H1 (cell line): ENCODE measurements around the gene CDKL1. TPM values are rescaled to one million over a fixed set of nuclear protein-coding genes. Genes with fewer than 3 reads are reported as not detected.

ENCODE experiments used
- CTCF ChIA-PET: fragments of 300-600 bp; sonication (Branson Sonifier 250); formaldehyde crosslinking; loops from one replicate; lab custom pipeline; 2021; ENCODE audit not compliant: partially characterized antibody; lab: Charles Lee
- POLR2A ChIA-PET: fragments of 300-600 bp; sonication (Branson Sonifier 250); formaldehyde crosslinking; loops from one replicate; lab custom pipeline; 2021; ENCODE audit warnings: inconsistent platforms; ENCODE audit not compliant: partially characterized antibody; lab: Charles Lee
- DNase-seq, 2 experiments: peaks; one replicate each; pipeline versions ENCODE4 v3.0.0 to v3.0.0-alpha.2; 2010 to 2022; ENCODE audit warnings: low spot score in 2 of 2, low read depth in 1 of 2, mixed read lengths in 1 of 2
- FAIRE-seq: peaks from 2 replicates; lab custom pipeline; 2011; peaks lifted over from hg19 to GRCh38; lab: Jason Lieb, UNC
- H2AFZ ChIP-seq: 2 replicates; pipeline ENCODE4 v1.8.1; 2012; ENCODE audit warnings: low read length, inconsistent platforms
- H2AK5ac ChIP-seq: 2 replicates; pipeline ENCODE4 v1.6.1; 2013; ENCODE audit warnings: low read depth, low read length
- H2BK120ac ChIP-seq: replicated peaks from 2 replicates; pipeline ENCODE3; 2013; ENCODE audit warnings: low read depth, low read length, inconsistent platforms
- H2BK12ac ChIP-seq: 2 replicates; pipeline ENCODE4 v1.6.1; 2013; ENCODE audit warnings: low read depth, low read length
- H2BK15ac ChIP-seq: 2 replicates; pipeline ENCODE4 v1.6.1; 2013; ENCODE audit warnings: low read length
- H2BK20ac ChIP-seq: 2 replicates; pipeline ENCODE4 v1.6.1; 2013; ENCODE audit warnings: low read length
- H2BK5ac ChIP-seq: 2 replicates; pipeline ENCODE4 v1.6.1; 2013; ENCODE audit warnings: low read depth, low read length
- H3K14ac ChIP-seq: 2 replicates; pipeline ENCODE4 v1.6.1; 2013; ENCODE audit warnings: inconsistent platforms; ENCODE audit not compliant: insufficient read length
- H3K18ac ChIP-seq: 2 replicates; pipeline ENCODE4 v1.6.1; 2013; ENCODE audit warnings: low read length; ENCODE audit errors: extremely low read depth
- H3K23ac ChIP-seq: 2 replicates; pipeline ENCODE4 v1.6.1; 2013; ENCODE audit warnings: inconsistent platforms; ENCODE audit not compliant: insufficient read length
- H3K23me2 ChIP-seq: 2 replicates; pipeline ENCODE4 v1.6.1; 2013; ENCODE audit warnings: low read depth, low read length
- H3K27ac ChIP-seq: 2 replicates; pipeline ENCODE4 v1.6.1; 2011; ENCODE audit warnings: low read depth, low read length, inconsistent platforms
- H3K27me3 ChIP-seq, 4 experiments: replicated peaks in 1 of 4; 1 replicate in 1 of 4; 2 replicates in 3 of 4; pipeline versions ENCODE4 v1.6.1 to v1.8.1; 2011 to 2013; ENCODE audit warnings: low read length in 3 of 4, mild to moderate bottlenecking in 3 of 4, inconsistent platforms in 2 of 4, mixed read lengths in 2 of 4, moderate library complexity in 1 of 4; ENCODE audit not compliant: control insufficient read depth in 3 of 4, insufficient read depth in 3 of 4; ENCODE audit errors: extremely low read depth in 1 of 4
- H3K36me3 ChIP-seq, 4 experiments: 2 replicates each; pipeline versions ENCODE4 v1.6.1 to v1.8.1; 2011 to 2013; ENCODE audit warnings: mild to moderate bottlenecking in 4 of 4, low read length in 3 of 4, moderate library complexity in 2 of 4, control low read depth in 1 of 4, inconsistent platforms in 1 of 4; ENCODE audit not compliant: insufficient read depth in 4 of 4, control insufficient read depth in 2 of 4
- H3K4ac ChIP-seq: replicated peaks from 2 replicates; pipeline ENCODE3; 2013; ENCODE audit warnings: low read length, low read depth, mixed read lengths, inconsistent platforms; ENCODE audit not compliant: insufficient read length
- H3K4me1 ChIP-seq, 4 experiments: replicated peaks in 1 of 4; 1 replicate in 1 of 4; 2 replicates in 3 of 4; pipeline versions ENCODE4 v1.6.1 to v1.8.1; 2011 to 2013; ENCODE audit warnings: low read length in 3 of 4, inconsistent platforms in 2 of 4, mixed read lengths in 1 of 4; ENCODE audit not compliant: insufficient read depth in 4 of 4, control insufficient read depth in 3 of 4
- H3K4me2 ChIP-seq, 2 experiments: 2 replicates each; pipeline versions ENCODE4 v1.6.1 to v1.8.1; 2011 to 2013; ENCODE audit warnings: low read depth in 2 of 2, low read length in 2 of 2, control low read depth in 1 of 2, inconsistent platforms in 1 of 2, mild to moderate bottlenecking in 1 of 2; ENCODE audit not compliant: insufficient read depth in 1 of 2
- H3K4me3 ChIP-seq, 4 experiments: fragments of 200-600, 300-600 bp in 1 of 4; sonication (generic), shearing (Covaris generic), sonication (Bioruptor Twin) in 1 of 4; 2 replicates each; pipeline versions ENCODE4 v1.5.1 to v1.8.1; 2011 to 2016; ENCODE audit warnings: low read length in 4 of 4, low read depth in 3 of 4, control low read depth in 2 of 4, inconsistent platforms in 2 of 4, mild to moderate bottlenecking in 2 of 4, mixed read lengths in 1 of 4, moderate library complexity in 1 of 4; ENCODE audit not compliant: insufficient read depth in 2 of 4; ENCODE audit errors: extremely low read depth in 1 of 4
- H3K56ac ChIP-seq: replicated peaks from 2 replicates; pipeline ENCODE3; 2013; ENCODE audit warnings: low read depth, mild to moderate bottlenecking, mixed read lengths, low read length, inconsistent platforms; ENCODE audit not compliant: insufficient read length
- H3K79me1 ChIP-seq: 2 replicates; pipeline ENCODE4 v1.6.1; 2013; ENCODE audit warnings: low read depth, low read length, control low read depth
- H3K79me2 ChIP-seq, 2 experiments: 2 replicates each; pipeline versions ENCODE4 v1.6.1 to v1.8.1; 2012 to 2013; ENCODE audit warnings: low read length in 2 of 2, mild to moderate bottlenecking in 2 of 2, inconsistent platforms in 1 of 2; ENCODE audit not compliant: insufficient read depth in 2 of 2, control insufficient read depth in 1 of 2
- H3K9ac ChIP-seq, 4 experiments: replicated peaks in 1 of 4; 1 replicate in 1 of 4; 2 replicates in 3 of 4; pipeline versions ENCODE4 v1.6.1 to v1.8.1; 2011 to 2013; ENCODE audit warnings: low read depth in 3 of 4, low read length in 3 of 4, control low read depth in 2 of 4, mild to moderate bottlenecking in 2 of 4, moderate library complexity in 2 of 4, inconsistent platforms in 1 of 4; ENCODE audit errors: extremely low read depth in 1 of 4
- H3K9me3 ChIP-seq, 2 experiments: 2 replicates each; pipeline versions ENCODE4 v1.6.1 to v1.8.1; 2012 to 2013; ENCODE audit warnings: mild to moderate bottlenecking in 2 of 2, moderate library complexity in 2 of 2, control low read depth in 1 of 2, inconsistent platforms in 1 of 2, low read depth in 1 of 2, low read length in 1 of 2, mixed read lengths in 1 of 2; ENCODE audit not compliant: insufficient read depth in 2 of 2
- H4K20me1 ChIP-seq, 2 experiments: replicated peaks in 1 of 2; 2 replicates each; pipeline versions ENCODE3 to v1.8.1; 2011 to 2013; ENCODE audit warnings: inconsistent platforms in 2 of 2, low read length in 2 of 2, mild to moderate bottlenecking in 1 of 2; ENCODE audit not compliant: insufficient read depth in 2 of 2, control insufficient read depth in 1 of 2
- H4K5ac ChIP-seq: 2 replicates; pipeline ENCODE4 v1.6.1; 2013; ENCODE audit warnings: low read length, low read depth, mixed read lengths, inconsistent platforms; ENCODE audit not compliant: insufficient read length
- H4K8ac ChIP-seq: 2 replicates; pipeline ENCODE4 v1.8.0; 2013; ENCODE audit warnings: mild to moderate bottlenecking, moderate library complexity, low read length, inconsistent platforms; ENCODE audit not compliant: insufficient read depth; ENCODE audit errors: extremely low read depth
- H4K91ac ChIP-seq: replicated peaks from 2 replicates; pipeline ENCODE3; 2013; ENCODE audit warnings: low read length, mixed read lengths, inconsistent platforms; ENCODE audit not compliant: insufficient read length
- ASH2L ChIP-seq: fragments of 200-600, 300-600 bp; sonication (generic); IDR thresholded peaks from one replicate; pipeline ENCODE4 v1.7.1; 2017; ENCODE audit warnings: low read length
- CHD1 ChIP-seq: IDR thresholded peaks from 2 replicates; pipeline ENCODE4 v1.6.1; 2012; ENCODE audit warnings: low read depth, low read length, improper control_type of control experiment
- CHD2 ChIP-seq: IDR thresholded peaks from 2 replicates; pipeline ENCODE4 v1.6.1; 2012; ENCODE audit warnings: low read length, improper control_type of control experiment
- CREB1 ChIP-seq: IDR thresholded peaks from 2 replicates; pipeline ENCODE4 v1.6.1; 2012; ENCODE audit warnings: inconsistent platforms
- GTF2F1 ChIP-seq: IDR thresholded peaks from 2 replicates; pipeline ENCODE4 v1.6.1; 2012; ENCODE audit warnings: low read depth, low read length, improper control_type of control experiment, borderline replicate concordance
- JUN ChIP-seq: IDR thresholded peaks from 2 replicates; pipeline ENCODE4 v1.6.1; 2011; ENCODE audit warnings: low read depth, mild to moderate bottlenecking, improper control_type of control experiment, low read length
- JUND ChIP-seq: IDR thresholded peaks from 2 replicates; pipeline ENCODE4 v1.6.1; 2011; ENCODE audit warnings: mild to moderate bottlenecking, improper control_type of control experiment, low read length
- KDM1A ChIP-seq: fragments of 200-600, 300-600 bp; sonication (generic); IDR thresholded peaks from 2 replicates; pipeline ENCODE4 v1.7.1; 2016; ENCODE audit warnings: mild to moderate bottlenecking, low read length, borderline replicate concordance
- KDM4A ChIP-seq: IDR thresholded peaks from one replicate; pipeline ENCODE4 v1.7.1; 2012; ENCODE audit warnings: low read depth, mild to moderate bottlenecking, moderate library complexity, low read length, inconsistent platforms; ENCODE audit not compliant: severe bottlenecking
- NANOG ChIP-seq: IDR thresholded peaks from 2 replicates; pipeline ENCODE4 v1.6.1; 2011; ENCODE audit warnings: low read length, low read depth, mild to moderate bottlenecking, inconsistent platforms; ENCODE audit not compliant: insufficient read depth, poor library complexity, severe bottlenecking
- NRF1 ChIP-seq: IDR thresholded peaks from 2 replicates; pipeline ENCODE4 v1.6.1; 2011; ENCODE audit warnings: mild to moderate bottlenecking, low read depth, low read length, improper control_type of control experiment
- PHF8 ChIP-seq: fragments of 200-600 bp; sonication (generic); conservative IDR thresholded peaks from 2 replicates; pipeline ENCODE4 v1.7.1; 2012; ENCODE audit warnings: low read depth, mild to moderate bottlenecking, inconsistent platforms, low read length, moderate library complexity
- RBBP5 ChIP-seq: IDR thresholded peaks from 2 replicates; pipeline ENCODE4 v1.7.1; 2012; ENCODE audit warnings: low read depth, mild to moderate bottlenecking, inconsistent platforms, low read length, moderate library complexity, borderline replicate concordance
- SIX5 ChIP-seq: IDR thresholded peaks from 2 replicates; pipeline ENCODE4 v1.6.1; 2011; ENCODE audit warnings: mild to moderate bottlenecking, low read depth, low read length
- TAF1 ChIP-seq: IDR thresholded peaks from 2 replicates; pipeline ENCODE4 v1.6.1; 2011; ENCODE audit warnings: mild to moderate bottlenecking, low read depth, low read length
- WGBS, 2 experiments: shearing (Covaris generic) in 1 of 2; methylation state at CpG; one replicate each; pipeline versions ENCODE4 v1.1.6 to v1.1.7; 2013 to 2015; ENCODE audit warnings: low lambda C conversion rate in 2 of 2, mixed read lengths in 2 of 2, inconsistent platforms in 1 of 2, low coverage in 1 of 2, missing lambda C conversion rate in 1 of 2; ENCODE audit not compliant: insufficient replicate concordance in 2 of 2, insufficient coverage in 1 of 2, insufficient read length in 1 of 2; ENCODE audit errors: extremely low coverage in 1 of 2, missing lambda C conversion rate in 1 of 2; 5-methylcytosine and 5-hydroxymethylcytosine counted together
- polyA plus RNA-seq, 7 experiments: library from polyadenylated mRNA; depleted of rRNA in 3 of 7; stranded (reverse) in 5 of 7; unstranded in 2 of 7; fragments of >200 nt in 5 of 7; fragments of 200-250 nt in 2 of 7; gene quantifications; 1 replicate in 5 of 7; 2 replicates in 1 of 7; 4 replicates in 1 of 7; pipeline versions ENCODE4 v1.2.1 to v1.2.3, GENCODE V29; 2011 to 2013; ENCODE audit warnings: missing spikeins in 2 of 7, mixed read lengths in 2 of 7
- total RNA-seq: library from RNA; stranded (reverse); fragmentation: NEBNext Ultra II Directional; extraction: Animal tissue kit (Norgen Biotek cat#: 25700); gene quantifications from 2 replicates; pipeline ENCODE4 v1.2.1, GENCODE V29; 2021

Gene CDKL1
- total and polyA plus RNA-seq, 2 of the 8 experiments (the other 6 are each of a cell fraction or from before 2014, with no cell fraction given) = 1.2 to 2.2 TPM

DNA sequence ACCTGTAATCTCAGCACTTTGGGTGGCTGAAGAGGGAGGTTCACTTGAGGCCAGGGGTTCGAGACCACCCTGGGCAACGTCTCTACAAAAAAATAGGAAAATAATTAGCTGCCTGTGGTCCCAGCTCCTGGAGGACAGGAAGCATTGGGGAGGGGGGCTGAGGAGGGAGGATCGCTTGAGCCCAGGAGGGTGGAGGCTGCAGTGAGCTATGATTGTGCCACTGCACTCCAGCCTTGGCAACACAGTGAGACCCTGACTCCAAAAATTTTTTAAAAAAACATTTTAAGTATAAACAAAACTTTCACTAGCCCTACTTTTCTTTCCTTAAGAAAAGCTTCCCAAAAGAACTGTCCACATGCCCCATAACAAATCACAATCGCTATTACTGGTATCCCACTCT is 86.2 kb downstream of the CDKL1 start:
- Histone ChIP-seq H3K36me3 (peaks cover 2 to 6% (median 5%) of the 10 kb centered on the region in 4 experiments; a peak in 3 of 8 replicates), H2BK20ac (no peak overlapping the region), H2BK120ac (no peak overlapping the region), H3K4me3 (peak overlapping the region; percentile 11 to 91 (median 84); a peak in 5 of 8 replicates), H3K4ac (no peak overlapping the region), H2BK15ac (no peak overlapping the region), H4K91ac (no peak overlapping the region), H3K4me2 (peak overlapping the region; percentile 78 to 88; a peak in 3 of 4 replicates), H4K20me1 (peaks cover 0 to 1% of the 10 kb centered on the region in 2 experiments), H2BK5ac (no peak overlapping the region), H3K79me2 (peaks cover 3 to 72% of the 10 kb centered on the region in 2 experiments; a peak in 3 of 4 replicates), H3K14ac (no peak overlapping the region), H3K9ac (no peak overlapping the region), H3K4me1 (peaks cover 0 to 5% (median 1%) of the 10 kb centered on the region in 4 experiments; a peak in 3 of 7 replicates), H3K9me3 (no peaks in the 10 kb centered on the region; a peak in 2 of 4 replicates), H3K56ac (no peak overlapping the region), H3K79me1 (no peaks in the 10 kb centered on the region; the same call in 1 of the 2 replicates), H2BK12ac (no peak overlapping the region), H3K18ac (no peak overlapping the region), H3K23ac (no peak overlapping the region), H4K8ac (no peak overlapping the region), H3K27ac (no peak overlapping the region), H3K23me2 (no peaks in the 10 kb centered on the region; the same call in 1 of the 2 replicates), H2AK5ac (no peak overlapping the region), H2AFZ (no peak overlapping the region), H3K27me3 (no peaks in the 10 kb centered on the region), H4K5ac (no peak overlapping the region)
- DNase-seq (no peak), FAIRE-seq (no peak)
- 85% methylated on average over 4 of the region's 4 CpGs; no CpG with 5 or more reads in 1 of the 2 experiments for WGBS, 2 experiments
- POLR2A ChIA-PET = no interaction called here
- CTCF ChIA-PET = interaction anchor here (0.7 to 3.1 kb wide), 6 partner anchors 8 to 274 kb away, joined by 3 to 13 read pairs (median 4); no protein-coding TSS in a partner anchor
- no peak for TF ChIP-seq JUND
- no peak for TF ChIP-seq GTF2F1
- no peak for TF ChIP-seq JUN
- no peak for TF ChIP-seq NRF1
- no peak for TF ChIP-seq CREB1
- TF ChIP-seq CHD2 = no peak
- no peak for TF ChIP-seq RBBP5
- no peak for TF ChIP-seq SIX5
- TF ChIP-seq NANOG = no peak
- TF ChIP-seq KDM1A = no peak
- no peak for TF ChIP-seq TAF1
- no peak for TF ChIP-seq KDM4A
- no peak for TF ChIP-seq ASH2L
- no peak for TF ChIP-seq PHF8
- TF ChIP-seq CHD1 = no peak
